T-helper 1 cell (primary cell): ENCODE measurements around the gene CLDN17.

Experiments
- DNase-seq, 5 donors: peaks; one replicate each; pipeline ENCODE4 v3.0.0-alpha.2; 2012 to 2020

The CLDN17 gene

DNA sequence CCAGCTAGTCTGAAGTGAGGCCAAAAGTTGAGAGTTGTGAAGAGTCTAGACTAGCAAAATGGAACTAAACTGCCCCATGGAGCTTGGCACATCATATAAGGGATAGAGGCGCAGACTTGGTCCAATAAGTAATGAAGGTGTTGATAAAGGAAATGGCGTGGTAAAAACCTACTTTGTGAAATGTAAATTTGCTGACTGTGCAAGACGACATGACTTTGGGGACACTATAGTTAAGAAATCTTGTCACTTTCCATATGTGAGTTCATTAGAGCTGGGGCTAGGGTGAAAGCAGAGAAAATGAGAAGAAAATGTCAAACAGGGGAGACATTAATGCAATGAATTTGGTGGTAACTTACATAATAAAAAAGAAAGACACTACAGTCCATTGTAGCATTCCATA, 50.1 kb downstream of the CLDN17 start:
- no peak for DNase-seq
